ENCODE data around the gene ANKRD55.
"Not testable (repeated sequence)": the region's sequence is repeated elsewhere in the genome, so short reads cannot be mapped to it uniquely, and the experiment has no call there.

The ANKRD55 gene

GRCh38 chr5:56206126-56206910, 26.8 kb downstream of the ANKRD55 start:
- DNase-seq: no peak

DNA sequence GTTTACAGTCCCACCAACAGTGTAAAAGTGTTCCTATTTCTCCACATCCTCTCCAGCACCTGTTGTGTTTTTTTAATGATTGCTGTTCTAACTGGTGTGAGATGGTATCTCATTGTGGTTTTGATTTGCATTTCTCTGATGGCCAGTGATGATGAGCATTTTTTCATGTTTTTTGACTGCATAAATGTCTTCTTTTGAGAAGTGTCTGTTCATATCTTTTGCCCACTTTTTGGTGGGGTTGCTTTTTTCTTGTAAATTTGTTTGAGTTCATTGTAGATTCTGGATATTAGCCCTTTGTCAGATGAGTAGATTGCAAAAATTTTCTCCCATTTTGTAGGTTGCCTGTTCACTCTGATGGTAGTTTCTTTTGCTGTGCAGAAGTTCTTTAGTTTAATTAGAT, 29.2 kb downstream of the ANKRD55 start:
- DNase-seq: not testable (repeated sequence)

DNA sequence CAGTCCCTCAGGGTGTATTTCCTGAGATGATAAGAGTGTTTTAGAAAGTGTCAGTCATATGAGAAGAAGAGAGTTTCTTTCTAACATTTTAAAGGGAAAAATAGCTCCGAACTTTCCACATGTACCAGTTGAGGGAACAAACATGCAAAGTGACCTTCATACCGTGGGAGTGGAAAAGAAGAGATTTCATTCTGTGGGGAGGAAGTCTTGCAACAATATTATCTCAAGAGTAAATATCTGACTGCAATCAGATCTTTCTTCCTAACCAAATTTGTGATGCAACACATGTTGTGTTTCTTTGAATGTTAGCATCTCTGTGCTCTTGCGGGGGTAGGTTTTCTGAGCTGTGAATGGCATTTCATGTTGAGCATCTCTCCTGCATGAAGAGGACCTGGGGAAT, 30.6 kb downstream of the ANKRD55 start:
- DNase-seq: no peak

DNA sequence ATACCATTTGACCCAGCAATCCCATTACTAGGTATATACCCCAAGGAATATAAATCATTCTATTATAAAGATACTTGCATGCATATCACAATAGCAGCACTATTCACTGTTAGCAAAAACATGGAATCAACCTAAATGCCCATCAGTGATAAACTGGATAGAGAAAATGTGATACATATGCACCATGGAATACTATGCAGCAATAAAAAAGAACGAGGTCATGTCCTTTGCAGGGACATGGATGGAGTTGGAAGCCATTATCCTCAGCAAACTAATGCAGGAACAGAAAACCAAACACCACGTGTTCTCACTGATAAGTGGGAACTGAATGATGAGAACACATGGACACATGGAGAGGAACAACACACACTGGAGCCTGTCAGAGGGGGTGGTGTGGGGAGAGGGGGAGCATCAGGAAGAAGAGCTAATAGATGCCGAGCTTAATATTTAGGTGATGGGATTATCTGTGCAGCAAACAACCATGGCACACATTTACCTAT, 31.3 kb downstream of the ANKRD55 start:
- not testable (repeated sequence) for DNase-seq

DNA sequence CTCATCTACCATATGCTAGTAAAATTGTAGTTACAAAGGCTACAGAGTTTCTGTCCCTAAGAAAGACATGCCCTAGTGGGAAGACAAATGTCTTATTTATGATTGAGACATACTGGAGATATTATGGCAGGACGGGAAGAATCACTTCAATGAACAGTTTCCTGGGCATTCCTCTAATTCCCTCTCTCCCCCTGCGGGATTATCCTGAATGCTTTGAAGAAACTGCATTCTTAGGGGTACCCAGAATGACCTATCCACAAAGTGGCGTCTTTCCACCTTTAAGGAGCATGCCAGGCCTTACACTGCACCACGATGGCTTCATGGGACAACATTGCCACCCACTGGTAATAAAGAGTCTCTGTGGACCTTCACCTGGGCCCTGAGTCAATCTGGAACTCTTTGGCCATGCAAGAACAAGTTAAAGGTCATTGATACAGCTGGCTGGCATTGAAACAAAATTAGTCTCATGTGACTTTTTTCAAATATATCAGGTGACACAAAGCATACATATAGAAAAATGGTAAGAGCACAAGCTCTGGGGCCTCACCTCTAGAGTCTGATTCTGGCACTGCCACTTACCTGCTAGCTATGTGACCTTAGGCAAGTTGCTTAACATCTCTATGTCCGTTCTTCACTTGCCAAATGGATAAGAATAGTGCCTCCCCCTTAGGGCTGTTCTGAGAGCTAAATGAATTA, 32.0 kb downstream of the ANKRD55 start:
- peak; percentile 18 for DNase-seq

DNA sequence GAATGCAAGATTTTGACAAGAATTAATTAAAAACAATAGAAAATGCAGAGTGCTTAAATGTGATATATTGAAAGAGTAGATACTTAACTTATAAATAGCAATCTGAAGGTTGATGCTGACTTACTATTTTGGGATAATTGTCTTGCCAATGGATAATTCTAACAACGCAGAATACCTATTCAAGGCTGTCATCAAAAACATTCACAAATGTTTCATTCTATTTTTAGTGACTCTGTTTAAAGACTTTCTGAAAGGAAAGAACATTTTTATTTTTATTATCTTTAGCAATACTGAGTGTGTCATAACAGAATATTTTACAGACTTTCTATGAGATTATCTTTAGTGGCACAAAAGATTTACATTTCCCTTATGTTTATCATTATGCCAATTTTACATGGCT, 38.1 kb downstream of the ANKRD55 start:
- no peak for DNase-seq

- DNase-seq: no peak
Measured at GRCh38 chr5:56192246-56192645, 40.9 kb downstream of the ANKRD55 start.

GRCh38 chr5:56191656-56192055, 41.5 kb downstream of the ANKRD55 start:
- no peak for DNase-seq

DNA sequence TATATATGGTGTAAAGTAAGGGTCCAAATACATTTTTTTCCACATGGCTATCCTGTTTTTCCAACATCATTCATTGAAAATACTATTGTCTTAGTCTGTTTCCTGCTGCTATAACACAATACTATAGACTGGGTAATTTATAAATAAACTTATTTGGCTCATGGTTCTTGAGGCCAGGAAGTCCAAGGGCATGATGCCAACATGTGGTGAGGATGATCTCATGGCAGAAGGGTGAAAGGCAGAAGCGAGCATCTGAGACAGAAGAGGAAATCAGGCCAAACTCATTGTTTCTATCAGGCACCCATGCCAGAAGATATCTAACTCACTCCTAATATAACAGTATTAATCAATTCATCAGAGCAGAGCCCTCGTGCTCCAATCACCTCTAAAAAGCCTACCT, 42.6 kb downstream of the ANKRD55 start:
- no peak for DNase-seq

DNA sequence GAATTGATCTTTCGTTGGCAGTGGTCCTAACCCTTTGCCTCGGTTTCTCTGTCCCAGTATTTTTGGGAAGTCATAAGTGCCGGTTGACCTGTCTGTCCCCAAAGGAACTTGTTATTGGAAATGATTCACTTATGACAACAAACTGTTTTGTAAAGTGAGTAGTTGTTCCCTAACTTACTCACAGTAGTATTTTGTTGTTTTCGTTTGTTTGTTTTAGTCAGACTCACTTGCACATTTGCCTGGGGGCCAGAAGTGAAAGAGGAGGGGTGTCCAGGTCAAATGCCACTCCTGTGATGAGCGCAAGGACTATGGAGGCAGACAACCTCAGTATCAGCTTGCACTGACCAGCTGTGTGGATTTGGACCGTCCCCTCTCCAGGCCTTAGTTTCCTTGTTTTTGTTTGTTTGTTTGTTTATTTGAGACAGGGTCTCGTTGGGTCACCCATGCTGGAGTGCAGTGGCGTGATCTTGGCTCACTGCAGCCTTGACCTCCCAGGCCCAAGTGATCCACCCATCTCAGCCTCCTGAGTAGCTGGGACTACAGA, 47.3 kb downstream of the ANKRD55 start:
- DNase-seq: no peak

DNA sequence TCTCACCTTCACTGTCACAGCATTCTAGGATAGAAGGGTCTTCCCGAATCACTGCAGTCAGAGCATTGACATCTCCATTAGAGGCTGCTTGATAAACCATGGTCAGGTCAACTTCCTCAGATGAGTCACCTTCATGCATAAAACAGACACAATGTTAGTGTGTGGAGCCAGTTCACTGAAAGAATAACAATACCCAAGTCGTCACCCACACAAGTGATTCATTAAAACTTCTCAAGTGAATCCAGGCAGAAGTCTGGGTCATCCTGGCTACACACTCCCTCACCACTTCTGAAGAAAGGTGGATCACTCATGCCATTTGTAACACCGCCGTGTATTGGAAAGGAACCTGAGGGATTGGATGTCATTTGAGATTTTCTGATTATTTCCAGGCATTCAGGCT, 49.6 kb downstream of the ANKRD55 start:
- no peak for DNase-seq

DNA sequence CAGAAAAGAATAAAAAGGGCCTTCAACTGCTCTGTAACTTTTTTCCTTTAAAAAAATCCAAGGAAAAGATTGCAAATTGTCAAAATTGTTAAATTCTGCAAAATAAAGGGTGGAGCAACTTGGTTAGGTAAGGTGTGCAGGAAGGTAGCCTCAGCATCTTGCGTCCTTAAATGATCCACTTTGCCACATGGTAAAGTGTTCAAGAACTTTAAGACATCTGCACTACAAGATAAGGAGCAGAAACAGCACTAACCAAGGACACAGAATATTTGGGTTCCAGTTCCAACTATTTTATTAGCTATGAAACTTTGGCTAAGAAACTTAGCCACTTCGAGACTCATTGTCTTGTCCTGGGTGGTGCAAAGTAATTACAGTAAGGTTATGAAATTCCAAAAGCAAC, 53.7 kb downstream of the ANKRD55 start:
- DNase-seq: no peak

DNA sequence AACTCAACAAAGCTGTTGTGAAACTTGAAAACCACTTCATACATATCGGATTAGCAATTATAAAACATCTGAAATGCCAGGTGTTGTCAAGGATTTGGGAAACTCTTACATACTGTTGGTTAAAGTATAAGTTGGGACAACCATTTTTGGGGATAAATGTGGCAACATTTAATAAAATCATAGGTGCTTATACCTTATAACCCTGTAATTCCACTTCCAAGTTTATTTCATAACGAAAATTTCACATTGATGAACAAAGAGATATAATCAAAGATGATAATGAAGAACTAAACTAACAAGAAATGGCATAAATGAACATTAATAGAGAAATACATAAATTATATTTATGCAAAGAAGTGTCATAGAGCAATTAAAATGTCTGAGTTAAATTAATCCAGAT, 54.3 kb downstream of the ANKRD55 start:
- DNase-seq: no peak

DNA sequence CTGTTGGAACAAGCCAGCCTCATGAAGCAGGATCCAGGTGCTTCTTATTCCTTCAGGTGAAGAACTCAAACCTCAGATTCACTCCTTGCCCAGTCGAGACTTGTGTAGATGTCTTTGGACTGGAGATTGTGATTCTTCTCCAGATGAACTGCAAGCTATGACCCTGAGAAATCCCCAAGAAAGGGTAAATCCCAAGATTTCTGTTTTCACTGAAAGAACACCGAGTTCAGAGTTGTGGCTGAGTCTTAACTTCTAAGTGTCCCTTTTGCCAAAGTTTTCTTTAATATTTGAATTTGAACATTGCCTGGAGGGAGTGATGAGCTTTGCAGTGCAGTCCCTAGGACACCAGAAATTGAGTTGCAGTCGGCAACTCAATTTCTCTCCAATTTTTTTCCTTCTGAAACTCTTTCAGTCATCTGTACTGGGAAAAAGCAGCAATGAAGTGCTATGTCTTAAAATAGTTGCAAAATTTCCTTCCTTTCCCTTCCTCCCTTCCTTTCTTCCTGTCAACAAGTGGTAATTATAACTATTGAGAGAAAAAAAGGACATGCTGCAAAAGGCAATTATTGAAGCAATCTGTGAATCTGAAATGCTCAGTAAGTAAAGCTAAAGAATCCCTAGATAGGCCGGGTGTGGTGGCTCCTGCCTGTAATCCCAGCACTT, 56.1 kb downstream of the ANKRD55 start:
- DNase-seq: no peak

DNA sequence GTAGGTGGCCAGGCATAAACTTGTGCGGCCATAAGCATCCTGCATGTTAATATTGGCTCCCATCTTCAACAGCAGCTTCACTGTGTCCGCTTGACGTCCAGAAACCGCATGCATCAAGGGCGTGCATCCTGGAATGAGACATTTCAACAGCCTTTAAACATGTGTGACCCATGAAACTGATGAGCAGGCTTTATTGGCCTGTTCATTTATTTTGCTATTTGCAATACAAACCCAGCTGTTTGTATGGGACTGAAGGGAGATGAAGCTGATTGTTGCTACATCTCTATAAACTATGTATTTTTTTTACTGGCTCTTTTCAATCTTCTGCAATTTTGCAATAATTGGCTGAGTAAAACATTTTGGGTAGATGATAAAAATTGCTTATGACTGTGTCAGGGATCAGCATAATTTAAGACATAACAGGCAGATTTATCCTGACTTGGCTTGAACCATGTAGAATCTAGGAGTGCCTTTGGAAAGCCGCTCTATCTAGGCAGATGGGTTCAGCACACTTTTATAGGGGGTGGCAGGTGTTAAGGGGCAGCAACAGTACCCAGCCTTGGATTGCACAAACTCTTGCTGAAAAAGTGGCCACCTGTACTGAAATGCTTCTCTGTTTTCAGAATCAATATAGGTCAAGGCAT, 56.9 kb downstream of the ANKRD55 start:
- no peak for DNase-seq

- DNase-seq: no peak
Measured at GRCh38 chr5:56175488-56175887, 57.6 kb downstream of the ANKRD55 start.

GRCh38 chr5:56175021-56175420, 58.1 kb downstream of the ANKRD55 start:
- DNase-seq: no peak

GRCh38 chr5:56172241-56172640, 60.9 kb downstream of the ANKRD55 start:
- no peak for DNase-seq

DNA sequence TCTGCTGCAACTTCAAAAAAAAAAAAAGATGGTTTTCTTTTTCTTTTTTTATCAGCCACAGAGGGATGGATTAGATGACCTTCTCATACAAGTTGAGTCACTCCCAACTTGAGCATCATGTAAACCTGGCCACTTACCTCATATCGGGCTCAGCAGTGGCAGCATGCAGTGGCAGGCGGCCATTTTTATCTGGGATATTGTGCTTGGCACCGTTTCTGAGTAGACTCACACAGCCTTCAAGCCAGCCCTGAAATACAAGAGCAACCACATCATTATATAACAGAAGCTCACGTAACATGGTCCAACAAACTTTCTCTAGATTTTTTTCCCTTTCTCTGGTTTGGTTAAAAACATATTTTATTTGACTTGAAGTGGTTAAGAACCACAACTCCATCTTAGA, 62.6 kb downstream of the ANKRD55 start:
- no peak for DNase-seq

- DNase-seq: no peak
Measured at GRCh38 chr5:56169949-56170348, 63.2 kb downstream of the ANKRD55 start.

- no peak for DNase-seq
Measured at GRCh38 chr5:56169281-56169680, 63.8 kb downstream of the ANKRD55 start.

DNA sequence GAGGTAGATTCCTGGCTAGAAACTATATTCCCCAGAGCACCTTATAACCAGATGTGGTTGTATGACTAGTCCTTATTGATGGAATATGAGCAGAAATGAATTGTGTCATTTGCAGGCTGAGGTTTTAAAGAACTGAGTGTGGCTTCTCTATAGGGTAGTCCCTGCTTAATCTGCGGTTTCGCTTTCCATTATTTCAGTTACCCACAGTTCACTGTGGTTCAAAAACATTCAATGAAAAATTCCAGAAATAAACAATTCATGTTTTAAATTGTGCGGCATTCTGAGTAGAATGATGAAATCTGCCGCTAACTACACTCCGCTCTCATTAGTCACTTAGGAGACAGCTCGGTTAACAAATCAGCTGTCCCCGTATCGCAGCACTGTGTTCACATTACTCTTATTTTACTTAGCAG, 65.1 kb downstream of the ANKRD55 start:
- DNase-seq: no peak

GRCh38 chr5:56167519-56167918, 65.6 kb downstream of the ANKRD55 start:
- no peak for DNase-seq
